8988T (cell line): Measurements from ENCODE around the gene PI16.
"Not testable (repeated sequence)": the region's sequence is repeated elsewhere in the genome, so short reads cannot be mapped to it uniquely, and the experiment has no call there.

Experiments
- DNase-seq: peaks from one replicate; pipeline ENCODE4 v3.0.0; 2011

Gene PI16

GRCh38 chr6:36977470-36977941, 23.0 kb downstream of the PI16 start:
- DNase-seq: peak; percentile 70

GRCh38 chr6:36978421-36979346, 24.1 kb downstream of the PI16 start:
- DNase-seq: no peak

GRCh38 chr6:36979347-36979742, 24.8 kb downstream of the PI16 start:
- DNase-seq: no peak

- no peak for DNase-seq
Observed at GRCh38 chr6:36980129-36980528, 25.6 kb downstream of the PI16 start.

DNA sequence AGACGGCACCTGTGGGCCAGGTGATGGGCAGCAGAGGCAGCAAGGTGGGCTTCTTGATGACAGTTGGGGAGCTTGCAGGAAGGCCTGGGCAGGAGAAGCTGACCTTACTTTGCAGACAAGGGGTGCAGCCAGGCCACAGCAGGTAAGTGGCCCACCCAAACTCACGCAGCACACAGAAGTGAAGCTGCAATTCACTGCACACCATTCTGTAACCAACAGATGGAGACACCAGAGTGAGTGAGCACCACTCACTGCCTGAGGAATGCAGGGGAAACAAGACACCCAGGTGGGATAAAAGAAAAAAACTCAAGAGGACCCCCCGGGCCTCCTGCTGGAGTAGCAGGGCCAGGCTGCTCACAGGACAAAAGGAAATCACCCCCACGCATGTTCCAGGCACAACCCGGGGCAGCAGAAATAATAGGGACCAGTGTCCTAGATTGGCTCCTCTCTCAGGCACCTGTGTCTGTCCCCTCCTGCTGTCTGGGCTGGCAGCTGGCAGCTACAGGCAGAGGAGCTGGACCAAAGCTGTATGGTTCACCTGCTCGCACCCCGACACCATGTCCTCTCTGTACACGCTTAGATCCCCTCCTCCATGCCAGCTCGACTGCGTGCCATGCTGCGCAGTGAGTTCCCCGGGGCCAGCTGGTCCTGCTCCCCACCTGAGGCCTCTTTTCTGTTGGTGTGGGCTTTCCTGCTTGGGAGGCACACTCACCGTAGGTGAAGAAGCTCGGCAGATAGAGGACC, 26.5 kb downstream of the PI16 start:
- DNase-seq: no peak

GRCh38 chr6:36983538-36983937, 29.0 kb downstream of the PI16 start:
- DNase-seq: no peak

DNA sequence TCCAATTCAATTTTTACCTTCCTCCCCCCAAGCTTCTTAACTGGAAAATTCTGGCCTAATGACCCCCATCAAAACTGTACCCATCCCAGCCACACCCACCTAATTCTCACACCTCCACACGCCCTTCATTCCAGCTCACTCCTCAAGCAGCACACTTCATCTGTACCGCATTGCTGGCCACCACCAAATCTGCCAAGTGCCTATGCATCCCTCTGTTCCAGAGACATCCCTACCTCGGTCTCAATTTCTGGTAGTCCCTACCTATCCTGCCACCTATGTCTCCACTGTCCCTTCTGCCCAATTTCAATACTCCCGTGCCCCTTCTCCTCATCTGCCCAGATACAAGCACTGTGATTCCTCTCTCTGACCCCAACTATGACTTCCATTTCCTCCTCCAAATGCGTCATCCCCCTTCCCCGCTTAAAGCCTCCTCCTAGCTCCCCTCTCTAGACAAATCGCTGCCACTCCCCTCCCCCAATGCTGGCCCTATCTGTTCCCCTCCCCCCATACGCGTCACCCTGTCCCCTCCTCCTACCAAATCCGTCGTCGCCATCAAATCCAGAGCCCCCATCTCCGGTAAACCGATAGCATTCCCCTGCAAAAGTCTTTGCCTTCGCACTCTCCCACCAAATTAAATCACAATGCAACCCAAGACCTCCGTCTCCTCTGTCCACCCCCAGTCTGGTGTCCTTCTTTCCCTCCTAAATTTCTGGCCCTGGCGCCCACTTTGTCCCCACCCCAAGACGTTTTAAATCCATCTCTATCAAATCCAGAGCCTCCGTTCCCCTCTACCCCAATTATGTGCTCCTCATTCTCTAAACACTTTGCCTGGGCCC, 30.3 kb downstream of the PI16 start:
- DNase-seq: no peak

DNA sequence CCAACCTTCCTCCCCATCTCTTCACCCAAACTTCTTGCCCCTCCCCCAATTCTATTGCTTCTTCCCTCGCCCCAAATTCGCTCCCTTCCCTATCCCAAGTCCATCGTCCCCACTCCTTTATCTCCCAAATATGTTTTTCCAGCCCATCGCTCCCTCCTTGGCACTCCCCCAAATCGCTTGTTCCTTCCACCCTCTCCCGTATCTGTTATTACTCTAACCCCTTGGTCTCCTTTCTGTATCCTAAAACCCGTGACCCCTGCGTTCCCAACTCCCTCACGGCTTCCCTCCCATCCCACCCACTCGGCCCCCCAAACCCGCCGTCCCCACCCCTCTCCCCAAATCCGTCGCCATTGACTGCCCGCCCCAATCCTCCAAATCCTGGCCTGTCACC, 30.9 kb downstream of the PI16 start:
- no peak for DNase-seq

GRCh38 chr6:36985808-36986703, 31.5 kb downstream of the PI16 start, which contains the start of gene MTCH1:
Gene MTCH1 (minus strand): TSS chr6:36986196. CDS start chr6:36986173, 23 bp downstream.
- DNase-seq: peak; percentile 93

GRCh38 chr6:36986704-36987047, 32.1 kb downstream of the PI16 start:
- no peak for DNase-seq

- DNase-seq: no peak
Observed at GRCh38 chr6:36989264-36989663, 34.7 kb downstream of the PI16 start.

DNA sequence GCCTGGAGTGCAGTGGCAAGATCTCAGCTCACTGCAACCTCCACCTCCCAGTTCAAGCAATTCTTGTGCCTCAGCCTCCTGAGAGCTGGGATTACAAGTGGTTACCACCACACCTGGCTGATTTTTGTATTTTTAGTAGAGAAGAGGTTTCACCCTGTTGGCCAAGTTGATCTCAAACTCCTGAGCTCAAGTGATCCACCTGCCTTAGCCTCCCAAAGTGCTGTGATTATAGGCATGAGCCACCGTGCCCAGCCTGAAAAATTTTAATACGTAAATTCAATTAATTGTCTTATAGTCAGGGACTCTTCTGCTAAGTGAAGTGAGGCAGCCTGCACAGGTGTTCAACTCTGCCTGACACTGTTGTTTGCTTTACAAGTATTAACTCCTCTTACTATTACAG, 35.9 kb downstream of the PI16 start:
- DNase-seq: not testable (repeated sequence)

DNA sequence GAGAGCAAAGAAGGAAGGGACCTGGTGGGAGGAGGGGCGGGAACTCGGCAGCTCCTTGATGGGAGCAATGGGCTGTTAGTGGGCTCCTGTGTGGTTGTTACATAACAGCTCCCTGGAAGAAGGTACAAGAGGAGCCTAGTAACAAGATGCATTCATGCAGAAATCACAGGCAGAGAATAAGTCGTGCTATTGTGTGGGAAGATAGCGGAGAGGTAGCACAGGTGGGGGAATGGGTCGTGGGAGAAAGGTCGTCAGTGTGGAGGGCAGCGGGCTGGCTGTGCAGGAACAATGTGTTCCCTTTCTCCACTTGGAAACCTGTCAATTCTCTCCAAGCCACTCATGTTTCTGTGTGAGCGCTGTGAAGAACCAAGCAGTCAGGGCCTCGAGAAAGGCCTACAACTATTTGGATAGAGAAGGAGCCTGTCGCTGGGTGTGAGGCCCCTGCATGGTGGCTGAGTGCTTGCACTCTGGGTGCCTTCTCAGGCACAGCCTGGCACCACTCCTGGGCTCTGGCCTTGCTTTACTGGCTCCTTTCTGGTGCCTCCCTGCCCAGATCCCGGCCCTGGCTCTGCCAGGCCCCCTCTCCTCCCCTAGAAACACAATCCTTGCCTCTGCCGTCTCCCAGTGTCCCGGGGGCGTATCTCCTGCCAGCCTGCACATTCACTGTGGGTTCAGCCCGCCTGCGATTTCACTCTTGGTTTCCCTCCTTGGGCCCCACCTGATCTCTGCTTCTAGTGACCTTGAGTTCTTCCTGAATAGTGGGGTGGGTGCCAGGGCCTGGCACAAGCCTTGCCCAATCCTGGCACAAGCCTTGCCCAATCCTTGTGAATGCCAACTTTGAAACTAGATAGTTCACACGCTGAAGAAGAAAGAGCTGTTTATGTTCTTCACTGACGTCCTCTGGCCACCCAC, 43.5 kb downstream of the PI16 start:
- DNase-seq: no peak

- no peak for DNase-seq
Observed at GRCh38 chr6:36998723-36999038, 44.1 kb downstream of the PI16 start.

GRCh38 chr6:36999061-36999750, 44.7 kb downstream of the PI16 start:
- no peak for DNase-seq

GRCh38 chr6:36999751-37000125, 45.2 kb downstream of the PI16 start:
- DNase-seq: no peak

DNA sequence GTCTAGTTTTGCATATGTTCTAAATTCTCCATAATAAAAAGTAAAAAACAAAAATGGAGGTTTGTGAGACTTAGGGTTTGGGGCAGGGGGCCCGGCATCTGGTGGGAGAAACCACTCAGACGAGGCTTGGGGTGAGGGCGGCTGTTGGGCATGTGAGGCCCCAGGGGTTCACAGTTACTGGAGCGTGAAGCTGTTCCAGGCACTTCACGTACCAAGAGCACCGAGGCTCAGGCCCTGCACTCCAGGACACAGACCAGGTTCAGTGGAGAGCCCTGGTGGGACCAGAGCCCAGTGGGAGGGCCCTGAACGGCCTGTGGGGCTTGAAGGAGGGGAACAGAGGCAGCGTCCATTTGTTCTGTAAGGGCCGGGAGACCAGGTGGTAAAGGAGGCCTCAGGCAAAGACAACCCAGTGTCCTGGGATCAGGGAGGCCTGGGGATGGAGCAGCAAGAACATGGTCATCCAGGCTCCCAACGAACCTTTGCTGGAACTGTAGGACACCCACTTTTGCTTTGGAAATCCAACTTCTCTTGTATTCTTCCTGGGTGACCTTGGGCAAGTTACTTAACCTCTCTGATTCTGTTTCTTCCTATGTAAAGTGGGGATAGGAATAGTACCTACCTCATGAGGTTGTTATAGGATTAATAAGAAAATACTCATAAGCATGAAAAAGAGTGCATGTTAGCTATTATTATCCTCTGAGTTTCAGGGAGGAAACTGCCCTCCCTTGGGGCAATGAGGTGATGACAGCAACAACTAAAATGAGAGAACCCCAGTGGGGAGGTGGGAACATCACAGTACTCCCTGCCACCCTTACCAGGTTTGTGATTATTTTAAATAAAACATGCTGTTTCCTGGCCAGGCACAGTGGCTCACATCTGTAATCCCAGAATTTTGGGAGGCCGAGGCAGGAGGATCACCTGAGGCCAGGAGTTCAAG, 49.8 kb downstream of the PI16 start:
- no peak for DNase-seq

- no peak for DNase-seq
Observed at GRCh38 chr6:37005061-37005810, 50.7 kb downstream of the PI16 start, which contains the start of gene FGD2. Gene FGD2 (plus strand): TSS chr6:37005655. CDS start chr6:37005818, 163 bp downstream.
